Calu3 (cell line): ENCODE results near the gene MGP. TPM values are rescaled to one million over a fixed set of nuclear protein-coding genes. Genes with fewer than 3 reads are reported as not detected.

Experiments used
- BruUV-seq: library from RNA; stranded (reverse); fragments of 400-500 nt; replicated peaks from 2 replicates; lab custom pipeline; 2021; lab: Mats Ljungman, UMichigan
- CTCF ChIA-PET: fragments of 300-600 bp; sonication (Branson Sonifier 250); formaldehyde crosslinking; loops from one replicate; lab custom pipeline; 2022; ENCODE audit warnings: antibody characterized with exemption; lab: Charles Lee
- DNase-seq: peaks from one replicate; pipeline ENCODE4 v3.0.0; 2022
- H3K27ac Mint-ChIP-seq: one replicate; pipeline ENCODE4 v1.8.0; 2022; ENCODE audit warnings: mixed read lengths; ENCODE audit not compliant: unreplicated experiment
- H3K27me3 Mint-ChIP-seq: one replicate; pipeline ENCODE4 v1.8.0; 2022; ENCODE audit warnings: mixed read lengths; ENCODE audit not compliant: unreplicated experiment
- H3K36me3 Mint-ChIP-seq: one replicate; pipeline ENCODE4 v1.8.0; 2022; ENCODE audit warnings: mild to moderate bottlenecking, moderate library complexity, mixed read lengths; ENCODE audit not compliant: insufficient read depth, unreplicated experiment
- H3K4me1 Mint-ChIP-seq: one replicate; pipeline ENCODE4 v1.8.0; 2022; ENCODE audit warnings: mild to moderate bottlenecking, low read depth, mixed read lengths; ENCODE audit not compliant: unreplicated experiment
- H3K4me3 Mint-ChIP-seq: one replicate; pipeline ENCODE4 v1.8.0; 2022; ENCODE audit warnings: mild to moderate bottlenecking, low read depth, moderate library complexity, mixed read lengths; ENCODE audit not compliant: unreplicated experiment
- H3K9me3 Mint-ChIP-seq: one replicate; pipeline ENCODE4 v1.8.0; 2022; ENCODE audit warnings: low read depth, mixed read lengths; ENCODE audit not compliant: unreplicated experiment
- CTCF ChIP-seq: fragments of 200-600 bp; IDR thresholded peaks from one replicate; pipeline ENCODE4 v1.8.0; 2022; ENCODE audit warnings: antibody characterized with exemption; ENCODE audit not compliant: unreplicated experiment
- intact Hi-C: fragments of 100-400 bp; cut with micrococcal nuclease; formaldehyde crosslinking; loops from one replicate; pipeline ENCODE4 v1.10.0; 2022; ENCODE audit not compliant: unreplicated experiment
- total RNA-seq: library from RNA; stranded (reverse); gene quantifications from 2 replicates; pipeline ENCODE4 v1.2.3, GENCODE V29; 2022

MGP gene
- total RNA-seq, 1 experiment from 2014 or later, result not detected

- Mint-ChIP-seq H3K27ac (no peak overlapping the region), H3K27me3 (no peaks in the 10 kb centered on the region), H3K4me1 (peaks cover 21% of the 10 kb centered on the region), H3K4me3 (no peak overlapping the region), H3K9me3 (no peaks in the 10 kb centered on the region), H3K36me3 (peaks cover 8% of the 10 kb centered on the region)
- TF ChIP-seq CTCF, result no peak
- no peak for DNase-seq
- intact Hi-C loops, result no loop called here
- CTCF ChIA-PET, result no interaction called here
- no TSS peak for BruUV-seq
Observed at GRCh38 chr12:14924541-14924940, 38.9 kb upstream of the MGP start.

GRCh38 chr12:14923944-14924343 lies 38.3 kb upstream of the MGP start:
- H3K9me3 Mint-ChIP-seq, result no peaks in the 10 kb centered on the region
- H3K4me3 Mint-ChIP-seq, result no peak overlapping the region
- BruUV-seq, result no TSS peak
- CTCF ChIA-PET, result no interaction called here
- intact Hi-C loops, result no loop called here
- no peak overlapping the region for H3K27ac Mint-ChIP-seq
- no peaks in the 10 kb centered on the region for H3K27me3 Mint-ChIP-seq
- H3K4me1 Mint-ChIP-seq, result peaks cover 17% of the 10 kb centered on the region
- no peak for DNase-seq
- TF ChIP-seq CTCF, result no peak
- H3K36me3 Mint-ChIP-seq, result peaks cover 4% of the 10 kb centered on the region

GRCh38 chr12:14921218-14921617 lies 35.6 kb upstream of the MGP start:
- Mint-ChIP-seq H3K36me3 (no peaks in the 10 kb centered on the region), H3K4me3 (no peak overlapping the region), H3K9me3 (no peaks in the 10 kb centered on the region), H3K4me1 (no peaks in the 10 kb centered on the region), H3K27ac (no peak overlapping the region), H3K27me3 (no peaks in the 10 kb centered on the region)
- no peak for TF ChIP-seq CTCF
- DNase-seq, result no peak
- CTCF ChIA-PET, result interaction anchor here (1.1 kb wide), 1 partner anchor 8 kb away, joined by 4 read pairs; no protein-coding TSS in a partner anchor
- intact Hi-C loops, result no loop called here
- BruUV-seq, result no TSS peak

- Mint-ChIP-seq H3K36me3 (no peaks in the 10 kb centered on the region), H3K4me1 (no peaks in the 10 kb centered on the region), H3K4me3 (no peak overlapping the region), H3K27ac (no peak overlapping the region), H3K27me3 (no peaks in the 10 kb centered on the region), H3K9me3 (no peaks in the 10 kb centered on the region)
- DNase-seq, result no peak
- intact Hi-C loops, result no loop called here
- CTCF ChIA-PET, result no interaction called here
- TF ChIP-seq CTCF, result no peak
- BruUV-seq, result no TSS peak
Observed at GRCh38 chr12:14920475-14921126, 34.9 kb upstream of the MGP start.
